CD4-positive, alpha-beta T cell treated with Interleukin-21 for 1 hour (primary cell): ENCODE data around the gene HOXA2.

Experiments
- DNase-seq: peaks from one replicate; pipeline ENCODE4 v3.0.0-alpha.2; 2020

Gene HOXA2

GRCh38 chr7:27111042-27111750 is 8.7 kb upstream of the HOXA2 start:
- no peak for DNase-seq

GRCh38 chr7:27110186-27111031 is 7.9 kb upstream of the HOXA2 start:
- DNase-seq, result no peak

GRCh38 chr7:27109466-27110185 is 7.1 kb upstream of the HOXA2 start:
- DNase-seq, result no peak

- DNase-seq, result no peak
These were observed 6.1 kb upstream of the HOXA2 start for GRCh38 chr7:27108390-27109127.

GRCh38 chr7:27107391-27108381 is 5.2 kb upstream of the HOXA2 start:
- no peak for DNase-seq

GRCh38 chr7:27106901-27107240 is 4.4 kb upstream of the HOXA2 start:
- no peak for DNase-seq

GRCh38 chr7:27106181-27106900 is 3.9 kb upstream of the HOXA2 start:
- no peak for DNase-seq

GRCh38 chr7:27105301-27106031 is 3.0 kb upstream of the HOXA2 start:
- no peak for DNase-seq

GRCh38 chr7:27104341-27105058 is 2.0 kb upstream of the HOXA2 start:
- DNase-seq, result no peak

- DNase-seq, result no peak
These were observed 1.2 kb upstream of the HOXA2 start for GRCh38 chr7:27103489-27104226.

GRCh38 chr7:27101957-27102580 is 414 bp downstream of the HOXA2 start:
- DNase-seq, result no peak

GRCh38 chr7:27101171-27101956 is 1.1 kb downstream of the HOXA2 start:
- DNase-seq, result no peak

GRCh38 chr7:27100694-27101170 is 1.8 kb downstream of the HOXA2 start:
- DNase-seq, result no peak

GRCh38 chr7:27099453-27100370 is 2.8 kb downstream of the HOXA2 start:
- DNase-seq, result no peak

- DNase-seq, result no peak
These were observed 3.7 kb downstream of the HOXA2 start for GRCh38 chr7:27098578-27099451.
